ENCODE measurements around the gene HIKESHI. TPM values are rescaled to one million over a fixed set of nuclear protein-coding genes. Genes with fewer than 3 reads are reported as not detected.

HIKESHI gene
- total and polyA plus RNA-seq, 2 donors (not counting 1 experiment from before 2014, with no cell fraction given): 24.4 to 28.0 TPM

- peaks cover 0 to 2% (median 0%) of the 10 kb centered on the region in 3 donors for H3K9me3 ChIP-seq (ENCODE audit: control extremely low read depth in 1 of 3, control insufficient read depth in 2 of 3, insufficient read depth in 1 of 3, low read length in 2 of 3)
- ChIA-PET CTCF (no interaction called here), POLR2A (no interaction called here)
- H2AFZ ChIP-seq (ENCODE audit: insufficient read depth, low read depth, low read length, poor library complexity, severe bottlenecking): no peak overlapping the region
- Mint-ChIP-seq H3K4me1 (no peaks in the 10 kb centered on the region), H3K27ac (no peak overlapping the region), H3K27me3 (peaks cover 3% of the 10 kb centered on the region), H3K4me3 (no peak overlapping the region), H3K9me3 (ENCODE audit: insufficient read depth) (no peaks in the 10 kb centered on the region)
- intact Hi-C loops (cut with micrococcal nuclease): no loop called here
- no peaks in the 10 kb centered on the region for H3K36me3 ChIP-seq (replicated peaks in 1 of 2; ENCODE audit: control extremely low read depth in 1 of 2, control insufficient read depth in 1 of 2, extremely low read depth in 1 of 2, insufficient read depth in 2 of 2, low read length in 1 of 2)
- no peak for ATAC-seq (ENCODE audit: low read depth)
- no peaks in the 10 kb centered on the region for H3K4me1 ChIP-seq (ENCODE audit: control insufficient read depth in 2 of 2, insufficient read depth in 2 of 2, low read length in 2 of 2)
- H3K9ac ChIP-seq (ENCODE audit: low read length): no peak overlapping the region
- WGBS (ENCODE audit: insufficient coverage): 100% methylated on average over 2 of the region's 3 CpGs
- no peak overlapping the region for H3K4me2 ChIP-seq (replicated peaks; ENCODE audit: low read depth, low read length, poor library complexity, severe bottlenecking)
- no peak for TF ChIP-seq EZH2 (IDR thresholded peaks at IDR 0.05; ENCODE audit: borderline replicate concordance, insufficient read depth, low read depth, low read length, poor library complexity, severe bottlenecking)
- no peak for TF ChIP-seq CTCF (IDR thresholded peaks at IDR 0.05)
- H3K27me3 ChIP-seq (replicated peaks in 1 of 4; ENCODE audit: control extremely low read depth in 1 of 4, control insufficient read depth in 3 of 4, insufficient read depth in 4 of 4, low read length in 3 of 4): no peaks in the 10 kb centered on the region
- no peak overlapping the region for H3K4me3 ChIP-seq (ENCODE audit: control extremely low read depth in 1 of 5, extremely low read depth in 1 of 5, insufficient read depth in 1 of 5, low read depth in 2 of 5, low read length in 4 of 5)
- H3K27ac ChIP-seq (ENCODE audit: low read length in 2 of 2): no peak overlapping the region
- no peaks in the 10 kb centered on the region for H3K79me2 ChIP-seq (ENCODE audit: control insufficient read depth, insufficient read depth, low read length)
- H4K20me1 ChIP-seq (ENCODE audit: control insufficient read depth, insufficient read depth, low read length, poor library complexity, severe bottlenecking): no peaks in the 10 kb centered on the region
- no peak for DNase-seq
Measured at GRCh38 chr11:86358720-86359119, 56.7 kb downstream of the HIKESHI start.

GRCh38 chr11:86360775-86361395, 58.8 kb downstream of the HIKESHI start:
- Histone ChIP-seq H3K4me2 (replicated peaks; ENCODE audit: low read depth, low read length, poor library complexity, severe bottlenecking) (no peak overlapping the region), H4K20me1 (ENCODE audit: control insufficient read depth, insufficient read depth, low read length, poor library complexity, severe bottlenecking) (no peaks in the 10 kb centered on the region), H3K79me2 (ENCODE audit: control insufficient read depth, insufficient read depth, low read length) (no peaks in the 10 kb centered on the region), H3K4me1 (ENCODE audit: control insufficient read depth in 2 of 2, insufficient read depth in 2 of 2, low read length in 2 of 2) (no peaks in the 10 kb centered on the region), H3K27me3 (replicated peaks in 1 of 4; ENCODE audit: control extremely low read depth in 1 of 4, control insufficient read depth in 3 of 4, insufficient read depth in 4 of 4, low read length in 3 of 4) (no peaks in the 10 kb centered on the region), H3K9ac (ENCODE audit: low read length) (no peak overlapping the region), H3K9me3 (ENCODE audit: control extremely low read depth in 1 of 3, control insufficient read depth in 2 of 3, insufficient read depth in 1 of 3, low read length in 2 of 3) (peaks cover 0 to 2% (median 0%) of the 10 kb centered on the region in 3 donors), H3K36me3 (replicated peaks in 1 of 2; ENCODE audit: control extremely low read depth in 1 of 2, control insufficient read depth in 1 of 2, extremely low read depth in 1 of 2, insufficient read depth in 2 of 2, low read length in 1 of 2) (no peaks in the 10 kb centered on the region), H2AFZ (ENCODE audit: insufficient read depth, low read depth, low read length, poor library complexity, severe bottlenecking) (no peak overlapping the region), H3K27ac (ENCODE audit: low read length in 2 of 2) (no peak overlapping the region), H3K4me3 (ENCODE audit: control extremely low read depth in 1 of 5, extremely low read depth in 1 of 5, insufficient read depth in 1 of 5, low read depth in 2 of 5, low read length in 4 of 5) (no peak overlapping the region)
- WGBS (ENCODE audit: insufficient coverage): no CpG with 5 or more reads among the region's 2 CpGs
- CTCF ChIA-PET: no interaction called here
- intact Hi-C loops (cut with micrococcal nuclease): no loop called here
- POLR2A ChIA-PET: no interaction called here
- H3K4me3 Mint-ChIP-seq: no peak overlapping the region
- DNase-seq (no peak), ATAC-seq (ENCODE audit: low read depth) (no peak)
- TF ChIP-seq EZH2 (IDR thresholded peaks at IDR 0.05; ENCODE audit: borderline replicate concordance, insufficient read depth, low read depth, low read length, poor library complexity, severe bottlenecking): no peak
- no peak for TF ChIP-seq CTCF (IDR thresholded peaks at IDR 0.05)
- no peaks in the 10 kb centered on the region for H3K9me3 Mint-ChIP-seq (ENCODE audit: insufficient read depth)
- H3K27me3 Mint-ChIP-seq: peaks cover 3% of the 10 kb centered on the region
- H3K4me1 Mint-ChIP-seq: no peaks in the 10 kb centered on the region
- H3K27ac Mint-ChIP-seq: no peak overlapping the region

All from B cell (primary cell).